SKM-1 (cell line): ENCODE measurements around the gene LNPEP.

Experiments used
- DNase-seq: peaks from one replicate; lab custom pipeline; 2025; ENCODE audit not compliant: unreplicated experiment; lab: John Stamatoyannopoulos, UW

The LNPEP gene

GRCh38 chr5:96957254-96958049 is 21.6 kb downstream of the LNPEP start:
- no peak for DNase-seq

- DNase-seq, result no peak
Measured at GRCh38 chr5:96958977-96959376, 23.1 kb downstream of the LNPEP start.

GRCh38 chr5:96961053-96961452 is 25.2 kb downstream of the LNPEP start:
- peak; percentile 60 for DNase-seq

DNA sequence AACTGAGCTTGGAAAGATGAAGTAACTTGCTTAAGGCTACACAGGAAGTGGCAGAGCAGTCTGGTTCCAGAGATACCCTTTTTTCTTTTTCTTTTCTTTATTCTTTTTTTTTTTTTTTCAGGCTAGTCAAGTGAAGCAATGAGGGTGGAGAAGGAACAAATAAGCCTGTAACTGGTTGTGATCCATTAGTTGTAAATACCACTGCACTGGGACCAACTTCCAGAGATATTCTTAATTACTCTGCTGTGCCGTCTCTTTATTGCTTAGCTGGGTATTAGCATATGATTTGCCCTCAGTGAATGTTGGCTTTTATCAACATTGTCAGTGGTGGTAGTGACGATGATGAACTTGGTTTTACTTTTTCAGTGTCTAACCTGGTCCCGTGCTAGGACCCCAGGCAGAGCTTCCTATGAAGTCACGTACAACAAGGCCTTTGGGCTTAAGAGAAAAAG is 26.7 kb downstream of the LNPEP start:
- DNase-seq, result no peak

- DNase-seq, result no peak
Measured at GRCh38 chr5:96963267-96963666, 27.4 kb downstream of the LNPEP start.

- no peak for DNase-seq
Measured at GRCh38 chr5:96966801-96967200, 30.9 kb downstream of the LNPEP start.

DNA sequence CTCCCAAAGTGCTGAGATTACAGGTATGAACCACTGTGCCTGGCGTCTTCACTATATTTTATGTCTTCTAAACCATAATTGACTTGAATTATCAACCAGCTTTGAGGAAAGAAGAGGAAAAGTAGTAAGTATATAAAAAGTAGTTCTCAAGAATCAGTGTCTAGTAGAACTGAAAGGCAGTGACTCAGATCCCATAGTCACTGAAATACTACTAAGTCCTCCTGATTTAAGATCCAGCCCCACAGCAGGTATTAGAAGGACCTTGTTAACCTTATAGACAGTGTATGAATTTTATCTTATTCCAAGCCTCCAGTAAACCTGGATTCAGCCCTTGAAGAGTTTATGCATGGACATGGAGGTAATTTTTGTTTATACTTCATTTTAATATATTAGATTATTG is 31.5 kb downstream of the LNPEP start:
- no peak for DNase-seq

DNA sequence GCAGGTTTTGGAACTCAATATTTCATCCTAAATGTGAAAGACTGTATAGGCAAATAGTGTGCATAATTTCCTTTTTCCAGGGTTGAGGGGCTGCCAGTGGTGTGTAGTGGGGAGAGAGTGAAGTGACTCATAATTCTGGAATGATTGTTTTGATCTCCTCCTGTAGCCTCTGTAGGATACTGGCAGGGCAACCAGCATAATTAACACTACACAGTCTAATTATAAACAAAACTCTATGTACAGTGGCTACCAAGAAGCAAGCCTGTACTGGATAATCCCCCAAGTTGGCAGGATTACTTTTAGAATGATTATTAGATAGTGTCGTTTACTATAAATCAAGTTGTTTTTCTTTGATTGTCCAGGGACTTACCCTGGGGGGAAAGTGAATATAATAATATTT is 32.2 kb downstream of the LNPEP start:
- DNase-seq, result no peak

DNA sequence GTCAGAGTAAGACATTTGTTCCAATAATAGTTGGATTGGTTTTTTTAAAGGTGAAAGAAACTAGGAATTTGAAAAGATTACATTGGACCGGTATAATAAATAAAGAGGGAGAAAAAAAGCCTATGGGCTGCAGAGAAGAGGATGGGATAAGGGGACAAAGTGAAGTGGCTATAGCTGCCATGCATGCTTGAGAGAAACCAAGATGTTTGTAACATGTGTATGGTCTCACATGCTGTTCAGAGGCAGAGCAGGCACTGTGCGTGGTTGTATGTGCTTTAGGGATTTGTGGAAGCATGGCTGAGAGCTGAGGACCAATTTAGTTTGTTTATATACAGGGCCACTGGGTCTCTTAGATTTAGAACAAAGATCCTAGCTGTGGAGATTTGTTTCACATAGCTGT is 32.7 kb downstream of the LNPEP start:
- no peak for DNase-seq

- no peak for DNase-seq
Measured at GRCh38 chr5:96969366-96969765, 33.5 kb downstream of the LNPEP start.

DNA sequence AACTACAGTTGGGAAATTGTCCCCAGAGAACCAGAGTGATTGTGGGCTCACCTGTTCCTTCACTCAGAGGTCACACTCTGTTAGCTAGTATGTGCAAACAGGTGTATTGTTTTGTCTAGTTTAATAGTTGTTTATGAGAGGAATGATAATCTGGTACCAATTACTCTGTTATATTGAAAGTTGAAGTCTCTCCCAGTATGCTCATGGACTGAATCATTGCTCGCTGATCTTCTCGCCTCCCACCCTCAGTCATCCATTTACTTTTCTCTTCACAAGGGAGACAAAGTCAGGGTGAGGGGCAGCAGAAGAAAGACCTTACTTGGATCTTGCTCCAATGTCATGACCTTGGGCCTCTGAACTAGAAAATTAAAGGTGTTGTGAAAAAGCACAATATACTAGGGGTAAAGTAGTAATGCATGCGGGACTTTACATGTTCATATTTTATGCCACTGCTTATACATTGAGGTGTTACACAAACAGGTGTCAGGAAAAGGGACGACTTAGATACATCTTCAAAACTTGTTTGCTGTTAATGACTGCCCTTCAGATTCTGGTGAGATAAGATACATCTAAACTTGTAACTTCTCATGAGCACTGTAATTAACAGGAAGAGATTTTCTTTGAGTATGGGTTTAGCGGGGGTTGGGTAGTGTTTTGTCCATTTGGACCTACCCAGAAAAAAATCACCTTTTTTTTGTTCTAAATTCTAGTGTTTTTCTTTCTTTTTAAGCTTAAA is 36.9 kb downstream of the LNPEP start:
- DNase-seq, result no peak

- DNase-seq, result no peak
Measured at GRCh38 chr5:96973532-96974401, 37.9 kb downstream of the LNPEP start.

GRCh38 chr5:96975656-96976055 is 39.8 kb downstream of the LNPEP start:
- no peak for DNase-seq

DNA sequence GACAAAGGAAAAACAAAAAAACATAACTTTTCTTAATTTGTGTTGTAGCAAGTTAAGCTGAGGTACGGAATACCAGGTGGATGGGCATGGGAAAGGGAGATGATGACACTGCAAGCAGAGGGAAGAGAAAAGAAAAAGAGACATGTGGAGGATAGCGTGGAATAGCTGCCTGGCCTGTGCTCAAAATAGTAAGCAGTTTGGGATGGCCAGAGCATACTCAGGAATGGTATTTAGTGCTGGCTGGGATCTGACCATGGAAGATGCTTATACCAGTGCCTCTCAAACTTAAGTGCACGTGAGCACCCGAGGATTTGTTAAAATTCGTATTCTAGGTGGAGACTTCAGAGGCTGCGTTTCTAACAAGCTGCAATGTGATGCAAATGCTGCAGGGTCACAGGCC is 41.3 kb downstream of the LNPEP start:
- DNase-seq, result no peak

DNA sequence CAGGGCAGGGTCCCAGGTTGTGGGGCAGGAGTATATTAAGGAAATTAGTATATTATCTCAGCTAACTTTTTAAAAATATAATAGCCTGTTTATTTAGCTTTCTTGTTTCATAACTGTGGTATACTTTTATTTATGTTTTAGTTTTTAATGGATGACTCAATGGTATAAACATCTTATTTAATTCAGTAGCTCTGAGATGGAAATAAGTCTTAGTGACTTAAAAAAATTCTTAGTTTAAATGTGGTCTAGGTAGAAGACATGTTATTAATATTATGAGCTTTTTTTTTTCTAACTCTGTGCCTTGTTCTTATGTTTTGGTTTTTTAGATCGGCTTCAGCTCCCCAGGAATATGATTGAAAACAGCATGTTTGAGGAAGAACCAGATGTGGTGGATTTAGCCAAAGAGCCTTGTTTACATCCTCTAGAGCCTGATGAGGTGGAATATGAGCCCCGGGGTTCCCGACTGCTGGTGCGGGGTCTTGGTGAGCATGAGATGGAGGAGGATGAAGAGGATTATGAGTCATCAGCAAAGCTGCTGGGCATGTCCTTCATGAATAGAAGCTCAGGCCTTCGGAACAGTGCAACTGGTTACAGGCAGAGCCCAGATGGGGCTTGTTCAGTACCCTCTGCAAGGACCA is 43.1 kb downstream of the LNPEP start:
- no peak for DNase-seq

- no peak for DNase-seq
Measured at GRCh38 chr5:96984506-96985192, 48.8 kb downstream of the LNPEP start.

DNA sequence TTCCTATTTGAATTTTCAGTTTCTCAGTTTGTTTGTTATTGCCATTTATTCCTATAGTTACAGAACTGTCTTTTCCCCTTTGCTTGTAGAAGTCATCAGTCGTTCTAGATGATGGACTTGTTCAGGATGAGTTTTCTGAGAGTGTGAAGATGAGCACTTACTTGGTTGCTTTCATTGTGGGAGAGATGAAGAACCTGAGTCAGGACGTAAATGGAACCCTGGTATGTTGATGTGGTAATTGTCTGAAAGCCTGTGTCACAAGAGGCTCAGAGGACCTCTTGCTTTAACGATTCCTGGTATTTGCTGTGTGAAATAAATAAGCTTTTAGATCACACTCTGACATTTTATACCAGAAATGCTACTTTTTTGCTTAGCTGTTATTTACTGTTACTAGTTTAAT is 50.6 kb downstream of the LNPEP start:
- no peak for DNase-seq

GRCh38 chr5:96990102-96990501 is 54.2 kb downstream of the LNPEP start:
- no peak for DNase-seq

DNA sequence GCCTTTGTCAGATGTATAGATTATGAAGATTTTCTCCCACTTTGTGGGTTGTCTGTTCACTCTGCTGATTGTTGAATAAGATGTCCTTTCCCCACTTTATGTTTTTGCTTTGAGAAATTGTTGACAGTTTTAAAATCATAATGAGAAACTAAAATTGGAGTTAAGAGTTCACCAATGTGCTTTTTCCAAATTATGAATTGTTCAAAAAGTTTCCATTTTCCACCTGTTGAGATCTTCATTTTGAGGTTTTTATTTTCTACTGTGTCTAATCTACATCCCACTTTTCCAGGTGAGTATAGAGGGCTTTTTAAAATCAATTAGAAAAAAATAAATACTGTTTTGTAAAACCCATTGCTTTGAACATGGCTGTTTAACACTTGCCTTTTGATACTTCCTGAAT is 55.8 kb downstream of the LNPEP start:
- DNase-seq, result no peak

DNA sequence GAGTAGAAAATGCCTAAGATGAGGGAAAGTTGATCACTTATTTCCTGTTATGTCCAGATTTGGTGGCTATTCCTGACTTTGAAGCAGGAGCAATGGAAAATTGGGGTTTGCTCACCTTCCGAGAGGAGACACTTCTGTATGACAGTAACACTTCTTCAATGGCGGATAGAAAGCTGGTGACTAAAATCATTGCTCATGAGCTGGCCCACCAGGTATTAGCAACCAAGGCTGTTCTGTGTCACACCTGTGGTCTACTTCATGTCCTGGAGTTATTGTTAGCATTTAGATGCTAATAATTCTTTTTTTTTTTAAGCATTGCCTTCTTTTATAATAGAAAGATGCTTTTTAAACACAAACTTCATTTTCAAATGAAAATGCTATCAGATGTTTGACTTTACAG is 57.9 kb downstream of the LNPEP start:
- no peak for DNase-seq
